Stimulated activated naive CD8-positive, alpha-beta T cell treated with anti-CD3 and anti-CD28 coated beads, Interleukin-15, Interleukin-2, amounts not matched to agents 100 ng/mL and 50 ng/mL, for 24 hours (primary cell): ENCODE data around the gene NTRK2.
"Not testable (repeated sequence)": the region's sequence is repeated elsewhere in the genome, so short reads cannot be mapped to it uniquely, and the experiment has no call there.

Experiments used
- H3K27ac Mint-ChIP-seq: one replicate; pipeline ENCODE4 v1.8.0; 2021; ENCODE audit warnings: mild to moderate bottlenecking, mixed read lengths
- H3K27me3 Mint-ChIP-seq: one replicate; pipeline ENCODE4 v1.8.0; 2021; ENCODE audit warnings: mixed read lengths
- H3K36me3 Mint-ChIP-seq: one replicate; pipeline ENCODE4 v1.8.0; 2021; ENCODE audit warnings: low read depth, mixed read lengths
- H3K4me1 Mint-ChIP-seq: one replicate; pipeline ENCODE4 v1.8.0; 2021; ENCODE audit warnings: low read depth, mixed read lengths
- H3K4me3 Mint-ChIP-seq: one replicate; pipeline ENCODE4 v1.8.0; 2021; ENCODE audit warnings: mild to moderate bottlenecking, mixed read lengths
- H3K9me3 Mint-ChIP-seq: one replicate; pipeline ENCODE4 v1.8.0; 2021; ENCODE audit warnings: mixed read lengths

NTRK2 gene

GRCh38 chr9:84898618-84899017 is 229.1 kb downstream of the NTRK2 start:
- not testable (repeated sequence) for H3K4me3 Mint-ChIP-seq, H3K27ac Mint-ChIP-seq, H3K4me1 Mint-ChIP-seq, H3K36me3 Mint-ChIP-seq, H3K9me3 Mint-ChIP-seq
- H3K27me3 Mint-ChIP-seq, result peaks cover 11% of the 10 kb centered on the region

DNA sequence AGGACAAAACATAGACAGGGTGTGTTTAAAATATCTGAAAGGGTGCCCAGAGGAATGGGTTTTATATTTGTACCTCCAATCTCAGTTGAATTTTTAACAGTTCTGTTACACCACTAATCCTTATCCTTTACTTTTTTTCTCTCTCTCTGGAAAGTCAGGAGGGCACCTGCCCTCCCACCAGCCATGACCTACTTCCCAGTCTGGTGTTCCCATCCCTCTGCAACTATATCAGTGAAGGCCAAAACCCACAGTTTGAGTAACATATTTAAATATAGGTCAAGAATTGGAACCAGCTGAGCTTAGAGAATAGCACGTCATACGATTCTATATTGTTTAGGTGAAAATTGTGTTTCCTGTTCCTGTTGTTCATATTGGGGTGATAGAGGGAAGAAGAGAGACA is 229.8 kb downstream of the NTRK2 start:
- no peaks in the 10 kb centered on the region for H3K4me1 Mint-ChIP-seq
- no peak overlapping the region for H3K27ac Mint-ChIP-seq
- peaks cover 13% of the 10 kb centered on the region for H3K27me3 Mint-ChIP-seq
- no peaks in the 10 kb centered on the region for H3K36me3 Mint-ChIP-seq
- H3K9me3 Mint-ChIP-seq, result no peaks in the 10 kb centered on the region
- H3K4me3 Mint-ChIP-seq, result no peak overlapping the region

GRCh38 chr9:84900421-84900820 is 230.9 kb downstream of the NTRK2 start:
- no peaks in the 10 kb centered on the region for H3K4me1 Mint-ChIP-seq
- H3K9me3 Mint-ChIP-seq, result no peaks in the 10 kb centered on the region
- H3K36me3 Mint-ChIP-seq, result no peaks in the 10 kb centered on the region
- no peak overlapping the region for H3K27ac Mint-ChIP-seq
- peaks cover 14% of the 10 kb centered on the region for H3K27me3 Mint-ChIP-seq
- H3K4me3 Mint-ChIP-seq, result no peak overlapping the region

- Mint-ChIP-seq H3K9me3 (no peaks in the 10 kb centered on the region), H3K4me3 (no peak overlapping the region), H3K4me1 (no peaks in the 10 kb centered on the region), H3K36me3 (no peaks in the 10 kb centered on the region), H3K27ac (no peak overlapping the region), H3K27me3 (peaks cover 19% of the 10 kb centered on the region)
These were observed 234.4 kb downstream of the NTRK2 start for GRCh38 chr9:84903963-84904362.

- Mint-ChIP-seq H3K4me3 (no peak overlapping the region), H3K4me1 (no peaks in the 10 kb centered on the region), H3K36me3 (no peaks in the 10 kb centered on the region), H3K27me3 (peaks cover 8% of the 10 kb centered on the region), H3K9me3 (no peaks in the 10 kb centered on the region), H3K27ac (no peak overlapping the region)
These were observed 247.2 kb downstream of the NTRK2 start for GRCh38 chr9:84916769-84917168.

- Mint-ChIP-seq H3K27ac (no peak overlapping the region), H3K36me3 (no peaks in the 10 kb centered on the region), H3K9me3 (no peaks in the 10 kb centered on the region), H3K4me1 (no peaks in the 10 kb centered on the region), H3K4me3 (no peak overlapping the region), H3K27me3 (peaks cover 8% of the 10 kb centered on the region)
These were observed 248.0 kb downstream of the NTRK2 start for GRCh38 chr9:84917366-84918070.

- Mint-ChIP-seq H3K9me3 (no peaks in the 10 kb centered on the region), H3K4me1 (no peaks in the 10 kb centered on the region), H3K27me3 (peaks cover 8% of the 10 kb centered on the region), H3K36me3 (no peaks in the 10 kb centered on the region), H3K27ac (no peak overlapping the region), H3K4me3 (no peak overlapping the region)
These were observed 249.9 kb downstream of the NTRK2 start for GRCh38 chr9:84919440-84919839.

DNA sequence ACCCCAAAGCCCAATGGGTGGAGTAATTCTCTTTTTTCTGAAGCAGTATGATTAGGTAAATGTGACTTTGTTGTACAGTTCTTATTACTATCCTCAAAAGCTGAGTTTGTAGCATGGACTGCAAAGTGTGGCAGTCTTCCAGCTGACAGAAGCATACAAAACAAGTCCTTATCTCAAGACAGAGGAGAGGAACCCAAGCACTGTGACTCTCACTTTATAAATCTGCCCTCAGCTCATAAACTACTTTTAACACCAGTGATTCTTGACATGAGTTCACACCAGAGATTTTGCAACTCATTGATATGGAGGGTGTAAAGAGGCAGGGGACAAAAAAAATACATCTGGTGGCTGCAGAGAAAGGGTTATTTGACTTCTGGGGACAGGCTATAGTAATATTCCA is 251.6 kb downstream of the NTRK2 start:
- no peaks in the 10 kb centered on the region for H3K36me3 Mint-ChIP-seq
- H3K4me3 Mint-ChIP-seq, result no peak overlapping the region
- no peaks in the 10 kb centered on the region for H3K4me1 Mint-ChIP-seq
- H3K9me3 Mint-ChIP-seq, result no peaks in the 10 kb centered on the region
- no peak overlapping the region for H3K27ac Mint-ChIP-seq
- H3K27me3 Mint-ChIP-seq, result peaks cover 8% of the 10 kb centered on the region

GRCh38 chr9:84922051-84922450 is 252.5 kb downstream of the NTRK2 start:
- H3K9me3 Mint-ChIP-seq, result no peaks in the 10 kb centered on the region
- no peak overlapping the region for H3K27ac Mint-ChIP-seq
- H3K4me1 Mint-ChIP-seq, result no peaks in the 10 kb centered on the region
- no peak overlapping the region for H3K4me3 Mint-ChIP-seq
- peaks cover 8% of the 10 kb centered on the region for H3K27me3 Mint-ChIP-seq
- H3K36me3 Mint-ChIP-seq, result no peaks in the 10 kb centered on the region

- Mint-ChIP-seq H3K36me3 (no peaks in the 10 kb centered on the region), H3K9me3 (no peaks in the 10 kb centered on the region), H3K27me3 (peaks cover 8% of the 10 kb centered on the region), H3K27ac (no peak overlapping the region), H3K4me1 (no peaks in the 10 kb centered on the region), H3K4me3 (no peak overlapping the region)
These were observed 254.7 kb downstream of the NTRK2 start for GRCh38 chr9:84924266-84924665.

DNA sequence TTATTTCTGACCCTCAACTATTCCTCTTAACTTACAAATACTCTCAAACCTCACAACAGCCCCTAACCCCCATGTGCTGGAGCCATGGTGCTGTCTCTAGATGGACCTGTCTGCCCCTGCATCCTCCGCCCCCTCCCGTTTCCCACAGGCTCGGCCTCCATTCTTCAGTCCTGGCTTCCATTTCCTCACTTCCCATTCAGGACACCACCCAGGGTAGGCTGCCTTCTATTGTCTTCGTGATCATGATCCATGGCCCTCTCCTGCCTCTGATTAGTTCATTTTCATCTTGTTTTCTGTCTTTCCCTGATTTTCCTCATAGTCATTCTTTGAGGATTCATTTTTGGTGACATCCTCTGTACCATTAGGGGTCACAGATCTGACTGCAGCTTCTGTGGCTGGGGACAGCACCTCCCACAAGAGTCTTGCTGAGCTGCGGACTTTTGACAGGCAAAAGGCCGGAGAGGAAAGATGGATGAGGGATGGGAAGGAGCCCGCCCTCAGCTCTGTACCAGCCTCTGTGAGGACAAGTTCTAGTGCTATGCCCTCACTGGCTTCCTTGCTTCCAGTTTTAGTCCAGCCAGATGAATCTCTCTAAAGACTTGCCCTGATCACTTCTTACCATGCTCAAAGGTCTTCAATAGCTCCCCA is 255.8 kb downstream of the NTRK2 start:
- Mint-ChIP-seq H3K27me3 (peaks cover 5% of the 10 kb centered on the region), H3K9me3 (no peaks in the 10 kb centered on the region), H3K27ac (no peak overlapping the region), H3K4me3 (no peak overlapping the region), H3K36me3 (no peaks in the 10 kb centered on the region), H3K4me1 (no peaks in the 10 kb centered on the region)

- no peaks in the 10 kb centered on the region for H3K36me3 Mint-ChIP-seq
- H3K27ac Mint-ChIP-seq, result no peak overlapping the region
- H3K4me3 Mint-ChIP-seq, result no peak overlapping the region
- peaks cover 5% of the 10 kb centered on the region for H3K27me3 Mint-ChIP-seq
- no peaks in the 10 kb centered on the region for H3K4me1 Mint-ChIP-seq
- H3K9me3 Mint-ChIP-seq, result no peaks in the 10 kb centered on the region
These were observed 257.3 kb downstream of the NTRK2 start for GRCh38 chr9:84926793-84927192.

- H3K4me1 Mint-ChIP-seq, result no peaks in the 10 kb centered on the region
- no peak overlapping the region for H3K4me3 Mint-ChIP-seq
These were observed 258.9 kb downstream of the NTRK2 start for GRCh38 chr9:84928419-84928818.

GRCh38 chr9:84929068-84929467 is 259.5 kb downstream of the NTRK2 start:
- H3K27me3 Mint-ChIP-seq, result peaks cover 5% of the 10 kb centered on the region
- H3K9me3 Mint-ChIP-seq, result no peaks in the 10 kb centered on the region
- no peak overlapping the region for H3K27ac Mint-ChIP-seq
- H3K36me3 Mint-ChIP-seq, result no peaks in the 10 kb centered on the region
- H3K4me1 Mint-ChIP-seq, result no peaks in the 10 kb centered on the region
- no peak overlapping the region for H3K4me3 Mint-ChIP-seq

More at GRCh38 chr9:84928419-84928818, 258.9 kb downstream of the NTRK2 start:
- Mint-ChIP-seq H3K9me3 (no peaks in the 10 kb centered on the region), H3K27me3 (peaks cover 5% of the 10 kb centered on the region), H3K27ac (no peak overlapping the region), H3K36me3 (no peaks in the 10 kb centered on the region)

DNA sequence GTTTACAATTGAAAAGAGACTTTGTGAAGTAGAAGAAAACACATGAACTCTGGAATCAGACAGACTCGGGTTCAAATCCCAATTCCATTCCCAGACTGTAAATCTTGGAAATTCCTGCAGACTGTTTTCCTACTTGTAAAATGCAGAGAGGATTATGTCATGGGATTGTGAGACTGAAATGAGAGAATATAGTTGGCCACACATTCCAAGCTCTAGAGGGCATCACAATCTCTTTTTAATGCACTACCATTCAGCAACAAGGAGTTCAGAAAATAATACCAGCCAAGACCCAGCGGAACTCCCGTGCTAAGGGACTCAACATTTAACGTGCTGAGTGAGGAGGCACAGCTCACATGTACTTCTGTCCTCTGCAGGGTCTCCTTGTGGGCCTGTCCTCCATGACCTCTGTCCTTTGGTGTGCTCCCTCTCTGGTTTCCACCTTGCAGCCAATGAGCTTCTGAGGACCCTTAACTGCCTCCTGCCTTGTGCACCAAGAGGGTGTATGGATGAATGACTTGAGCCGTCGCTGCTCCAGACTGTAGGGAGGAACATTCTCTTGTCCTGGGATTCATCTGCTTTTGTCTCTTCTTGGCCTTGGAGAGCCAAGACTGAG is 263.5 kb downstream of the NTRK2 start:
- Mint-ChIP-seq H3K27me3 (no peaks in the 10 kb centered on the region), H3K36me3 (no peaks in the 10 kb centered on the region), H3K4me3 (no peak overlapping the region), H3K27ac (no peak overlapping the region), H3K4me1 (no peaks in the 10 kb centered on the region), H3K9me3 (no peaks in the 10 kb centered on the region)
